ENCODE results near the gene CROCC. TPM values are rescaled to one million over a fixed set of nuclear protein-coding genes. Genes with fewer than 3 reads are reported as not detected.
"Not testable (repeated sequence)": the region's sequence is repeated elsewhere in the genome, so short reads cannot be mapped to it uniquely, and the experiment has no call there.

CROCC gene
- total RNA-seq, 4 donors from 2014 or later = 10.2 to 73.5 (median 32.9) TPM

GRCh38 chr1:16905868-16906702, 15.6 kb upstream of the CROCC start:
- Histone ChIP-seq H3K27me3 (no peaks in the 10 kb centered on the region), H3K4me1 (peaks cover 0 to 3% of the 10 kb centered on the region in 2 donors), H3K9me3 (no peaks in the 10 kb centered on the region), H3K4me3 (no peak overlapping the region), H3K27ac (peak overlapping the region; percentile 95 to 99), H3K36me3 (no peaks in the 10 kb centered on the region)
- no peak for DNase-seq
- TF ChIP-seq, protein P1, sequence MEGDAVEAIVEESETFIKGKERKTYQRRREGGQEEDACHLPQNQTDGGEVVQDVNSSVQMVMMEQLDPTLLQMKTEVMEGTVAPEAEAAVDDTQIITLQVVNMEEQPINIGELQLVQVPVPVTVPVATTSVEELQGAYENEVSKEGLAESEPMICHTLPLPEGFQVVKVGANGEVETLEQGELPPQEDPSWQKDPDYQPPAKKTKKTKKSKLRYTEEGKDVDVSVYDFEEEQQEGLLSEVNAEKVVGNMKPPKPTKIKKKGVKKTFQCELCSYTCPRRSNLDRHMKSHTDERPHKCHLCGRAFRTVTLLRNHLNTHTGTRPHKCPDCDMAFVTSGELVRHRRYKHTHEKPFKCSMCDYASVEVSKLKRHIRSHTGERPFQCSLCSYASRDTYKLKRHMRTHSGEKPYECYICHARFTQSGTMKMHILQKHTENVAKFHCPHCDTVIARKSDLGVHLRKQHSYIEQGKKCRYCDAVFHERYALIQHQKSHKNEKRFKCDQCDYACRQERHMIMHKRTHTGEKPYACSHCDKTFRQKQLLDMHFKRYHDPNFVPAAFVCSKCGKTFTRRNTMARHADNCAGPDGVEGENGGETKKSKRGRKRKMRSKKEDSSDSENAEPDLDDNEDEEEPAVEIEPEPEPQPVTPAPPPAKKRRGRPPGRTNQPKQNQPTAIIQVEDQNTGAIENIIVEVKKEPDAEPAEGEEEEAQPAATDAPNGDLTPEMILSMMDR (IDR thresholded peaks at IDR 0.05) = no peak
- TF ChIP-seq POLR2A (IDR thresholded peaks at IDR 0.05) = no peak
- intact Hi-C loops (cut with DNase I; ENCODE audit: low total_unique reads) = no loop called here

- no peak overlapping the region for H3K27ac ChIP-seq
- DNase-seq = peak in 1 of 2 donors; percentile 17
- H3K9me3 ChIP-seq = no peaks in the 10 kb centered on the region
- no peak overlapping the region for H3K4me3 ChIP-seq
- peaks cover 0 to 3% of the 10 kb centered on the region in 2 donors for H3K4me1 ChIP-seq
- H3K27me3 ChIP-seq = no peaks in the 10 kb centered on the region
- intact Hi-C loops (cut with DNase I; ENCODE audit: low total_unique reads) = no loop called here
- TF ChIP-seq POLR2A (IDR thresholded peaks at IDR 0.05) = no peak
- TF ChIP-seq, protein P1 (IDR thresholded peaks at IDR 0.05) = no peak
- H3K36me3 ChIP-seq = no peaks in the 10 kb centered on the region
Observed at GRCh38 chr1:16906873-16907272, 14.9 kb upstream of the CROCC start.

- Histone ChIP-seq H3K4me1 (peaks cover 4 to 6% of the 10 kb centered on the region in 2 donors), H3K36me3 (no peaks in the 10 kb centered on the region), H3K27ac (no peak overlapping the region), H3K4me3 (no peak overlapping the region), H3K9me3 (no peaks in the 10 kb centered on the region), H3K27me3 (no peaks in the 10 kb centered on the region)
- intact Hi-C loops (cut with DNase I; ENCODE audit: low total_unique reads) = no loop called here
- TF ChIP-seq, protein P1 (IDR thresholded peaks at IDR 0.05) = no peak
- no peak for TF ChIP-seq POLR2A (IDR thresholded peaks at IDR 0.05)
- no peak for DNase-seq
Observed at GRCh38 chr1:16907870-16908758, 13.6 kb upstream of the CROCC start.

DNA sequence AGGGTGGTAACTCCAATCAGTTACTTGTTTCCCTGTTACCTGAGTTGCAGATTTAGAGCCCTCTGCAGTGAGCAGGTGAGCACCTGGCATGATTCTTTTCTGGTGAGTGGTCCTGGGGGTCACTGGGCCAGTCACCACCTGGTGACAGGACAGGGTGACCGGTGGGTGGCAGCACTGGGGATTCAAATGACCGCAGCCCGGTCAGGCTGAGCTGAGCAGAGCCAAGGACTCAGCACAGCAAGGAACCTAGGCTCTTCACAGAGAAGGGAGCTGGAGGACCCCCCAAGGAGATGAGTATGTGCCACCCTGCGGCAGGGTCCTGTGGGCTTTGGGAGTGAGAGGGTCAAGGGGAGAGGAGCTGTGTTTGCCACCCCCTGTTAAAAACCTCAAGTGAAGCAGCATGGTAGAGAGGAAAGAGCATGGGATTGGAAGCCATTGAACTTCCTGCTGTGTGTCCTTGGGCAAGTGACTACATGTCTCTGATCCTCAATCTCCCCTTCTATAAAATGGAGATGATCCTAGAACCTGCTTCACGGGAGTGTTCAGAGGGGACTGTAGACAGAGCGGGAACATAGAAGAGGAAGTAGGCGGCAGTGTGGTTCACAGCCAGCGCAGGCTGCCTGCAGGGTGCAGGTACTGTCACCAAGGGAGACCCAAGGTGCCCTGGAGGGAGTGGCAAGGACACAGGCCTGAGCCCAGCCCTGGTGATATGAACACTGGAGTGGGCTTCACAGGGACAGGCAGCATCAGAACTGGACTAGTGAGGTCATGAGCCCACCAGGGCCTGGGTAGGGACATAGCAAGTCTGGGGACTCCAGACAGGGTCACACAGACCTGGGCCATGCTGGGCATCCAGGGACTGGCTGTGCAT, 9.6 kb upstream of the CROCC start:
- H3K27me3 ChIP-seq; DNase-seq; H3K36me3 ChIP-seq; H3K9me3 ChIP-seq; H3K27ac ChIP-seq; intact Hi-C loops (cut with DNase I; ENCODE audit: low total_unique reads); H3K4me3 ChIP-seq: not testable (repeated sequence)
- peaks cover 7 to 12% of the 10 kb centered on the region in 2 donors for H3K4me1 ChIP-seq

GRCh38 chr1:16912742-16913141, 9.0 kb upstream of the CROCC start:
- DNase-seq; H3K9me3 ChIP-seq; H3K27me3 ChIP-seq; H3K27ac ChIP-seq; intact Hi-C loops (cut with DNase I; ENCODE audit: low total_unique reads); H3K36me3 ChIP-seq; H3K4me3 ChIP-seq: not testable (repeated sequence)
- peaks cover 7 to 12% of the 10 kb centered on the region in 2 donors for H3K4me1 ChIP-seq

Measured in uterus (tissue), 4 donors.